ENCODE data around the gene ARNT2. TPM values are rescaled to one million over a fixed set of nuclear protein-coding genes. Genes with fewer than 3 reads are reported as not detected.

Gene ARNT2
- total RNA-seq, 2 donors from 2014 or later = not detected

DNA sequence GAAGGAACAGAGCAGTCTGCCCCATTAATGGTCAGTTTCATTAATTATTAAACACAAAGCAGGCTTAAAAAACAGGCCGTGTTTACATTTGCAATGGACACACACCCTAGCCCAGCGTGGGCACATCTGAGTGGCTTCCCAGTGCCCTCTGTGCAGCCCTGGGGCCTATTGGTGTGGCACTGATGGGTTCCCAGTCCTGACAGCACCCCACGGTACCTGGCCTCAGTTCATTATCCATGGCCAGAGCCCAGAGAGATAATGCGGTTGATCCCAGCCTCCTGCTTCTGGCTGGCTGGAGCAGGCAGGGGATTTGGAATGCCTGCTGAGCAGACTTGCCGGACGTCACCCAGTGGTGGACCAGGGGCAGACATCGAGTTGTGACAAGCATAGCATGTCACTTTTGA, 180.4 kb downstream of the ARNT2 start:
- Mint-ChIP-seq H3K4me3 (no peak overlapping the region), H3K27ac (no peak overlapping the region), H3K27me3 (peaks cover 25% of the 10 kb centered on the region), H3K4me1 (peaks cover 4% of the 10 kb centered on the region), H3K36me3 (ENCODE audit: low read depth) (no peaks in the 10 kb centered on the region)
- DNase-seq (no peak), ATAC-seq (no peak)
- H3K9me3 ChIP-seq (ENCODE audit: control insufficient read depth, low read length, poor library complexity, severe bottlenecking) = no peaks in the 10 kb centered on the region

DNA sequence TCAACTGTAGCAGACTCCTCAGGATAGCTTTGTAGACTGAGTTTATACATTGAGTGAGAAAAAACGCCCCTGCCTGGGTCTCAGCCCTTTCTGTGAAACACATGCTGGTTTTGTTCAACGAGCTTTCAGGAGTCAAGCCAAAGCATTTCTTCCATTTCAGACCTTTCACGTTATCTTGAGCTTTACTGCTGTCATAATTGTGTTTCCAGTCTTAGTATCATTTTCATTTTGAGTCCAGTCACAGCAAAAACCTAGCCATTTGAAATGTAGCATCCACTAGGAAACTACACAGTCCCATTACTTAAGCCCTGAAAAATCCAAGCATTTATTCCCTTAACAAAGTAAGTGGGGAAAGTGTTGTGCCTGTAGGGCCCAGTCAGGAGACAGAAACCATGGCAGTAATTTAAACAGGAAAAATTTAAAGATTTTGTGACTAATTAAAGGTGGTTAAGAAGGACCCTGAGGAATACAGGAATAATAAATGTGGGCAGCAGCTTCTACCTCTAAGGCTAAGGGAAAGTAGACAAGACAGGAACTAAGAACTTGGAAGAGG, 180.9 kb downstream of the ARNT2 start:
- Mint-ChIP-seq H3K27me3 (peaks cover 25% of the 10 kb centered on the region), H3K4me1 (peaks cover 4% of the 10 kb centered on the region), H3K4me3 (no peak overlapping the region), H3K36me3 (ENCODE audit: low read depth) (no peaks in the 10 kb centered on the region), H3K27ac (no peak overlapping the region)
- ATAC-seq (no peak), DNase-seq (no peak)
- H3K9me3 ChIP-seq (ENCODE audit: control insufficient read depth, low read length, poor library complexity, severe bottlenecking) = no peaks in the 10 kb centered on the region

DNA sequence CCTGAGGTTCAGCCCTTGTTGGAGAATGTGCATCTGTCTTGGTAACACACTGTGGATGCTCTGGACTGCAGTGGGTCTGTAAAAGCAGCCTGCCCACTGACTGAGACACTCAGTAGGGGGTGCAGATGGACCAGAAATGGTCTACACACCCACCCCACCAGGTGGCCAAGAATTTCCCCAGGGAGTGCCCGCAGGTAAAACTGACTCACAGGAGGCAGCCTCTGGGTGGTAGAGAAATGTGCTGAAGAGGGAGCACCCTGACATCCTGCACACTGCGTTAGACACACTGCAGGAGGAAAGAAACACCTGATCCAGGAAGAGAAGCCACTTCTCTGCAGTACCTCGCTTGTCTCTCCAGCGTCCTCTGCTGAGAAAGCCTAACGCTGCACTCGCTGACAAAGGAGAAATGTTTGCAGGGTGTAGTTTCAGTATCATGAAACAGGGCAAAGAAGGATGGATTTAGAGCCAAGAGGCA, 181.4 kb downstream of the ARNT2 start:
- ATAC-seq = no peak
- Mint-ChIP-seq H3K4me3 (no peak overlapping the region), H3K27ac (no peak overlapping the region), H3K4me1 (peaks cover 4% of the 10 kb centered on the region), H3K27me3 (peaks cover 25% of the 10 kb centered on the region), H3K36me3 (ENCODE audit: low read depth) (no peaks in the 10 kb centered on the region)
- no peak for DNase-seq
- H3K9me3 ChIP-seq (ENCODE audit: control insufficient read depth, low read length, poor library complexity, severe bottlenecking) = no peaks in the 10 kb centered on the region

DNA sequence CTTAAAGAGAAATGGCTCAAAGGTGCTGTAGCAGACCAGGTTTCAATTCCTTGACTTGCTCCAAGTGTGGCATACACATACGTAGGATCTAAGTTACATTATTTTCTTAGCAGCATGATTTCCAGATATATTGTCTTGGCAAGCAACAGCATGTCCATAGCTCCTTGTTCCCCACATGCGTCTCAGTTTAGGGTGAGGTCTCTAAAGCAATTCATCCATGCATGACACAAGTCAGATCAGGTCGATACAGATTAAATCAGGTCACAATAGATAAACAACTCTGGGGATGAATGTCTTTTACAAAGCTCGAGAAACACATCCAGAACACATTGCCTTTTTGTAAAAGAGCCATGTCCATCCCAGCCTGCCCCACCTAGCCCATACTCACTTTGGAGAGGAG, 182.0 kb downstream of the ARNT2 start:
- no peak overlapping the region for H3K27ac Mint-ChIP-seq
- DNase-seq (no peak), ATAC-seq (no peak)
- H3K9me3 ChIP-seq (ENCODE audit: control insufficient read depth, low read length, poor library complexity, severe bottlenecking) = no peaks in the 10 kb centered on the region
- peaks cover 25% of the 10 kb centered on the region for H3K27me3 Mint-ChIP-seq
- peaks cover 4% of the 10 kb centered on the region for H3K4me1 Mint-ChIP-seq
- no peaks in the 10 kb centered on the region for H3K36me3 Mint-ChIP-seq (ENCODE audit: low read depth)
- no peak overlapping the region for H3K4me3 Mint-ChIP-seq

DNA sequence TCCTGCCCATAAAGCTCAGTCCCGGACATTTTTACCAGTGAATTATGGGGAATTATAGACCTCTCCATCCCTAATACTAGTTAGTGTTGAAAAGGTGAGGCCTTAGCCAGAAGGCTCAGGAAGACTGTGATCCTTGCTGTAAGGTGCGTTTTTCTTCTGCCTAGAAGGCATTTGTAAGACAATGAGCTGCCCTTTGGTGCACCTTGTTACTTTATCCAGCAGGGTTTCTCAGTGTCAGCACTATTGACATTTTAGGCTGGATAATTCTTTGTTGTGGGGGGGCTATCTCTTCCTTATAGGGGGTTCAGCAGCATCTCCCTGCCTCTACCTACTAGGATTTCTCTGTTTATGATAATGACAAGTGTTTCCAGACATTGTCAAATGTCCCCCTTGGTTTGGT, 182.8 kb downstream of the ARNT2 start:
- Mint-ChIP-seq H3K27me3 (peaks cover 25% of the 10 kb centered on the region), H3K4me3 (no peak overlapping the region), H3K27ac (no peak overlapping the region), H3K4me1 (peaks cover 4% of the 10 kb centered on the region), H3K36me3 (ENCODE audit: low read depth) (no peaks in the 10 kb centered on the region)
- no peaks in the 10 kb centered on the region for H3K9me3 ChIP-seq (ENCODE audit: control insufficient read depth, low read length, poor library complexity, severe bottlenecking)
- no peak for ATAC-seq
- DNase-seq = no peak

DNA sequence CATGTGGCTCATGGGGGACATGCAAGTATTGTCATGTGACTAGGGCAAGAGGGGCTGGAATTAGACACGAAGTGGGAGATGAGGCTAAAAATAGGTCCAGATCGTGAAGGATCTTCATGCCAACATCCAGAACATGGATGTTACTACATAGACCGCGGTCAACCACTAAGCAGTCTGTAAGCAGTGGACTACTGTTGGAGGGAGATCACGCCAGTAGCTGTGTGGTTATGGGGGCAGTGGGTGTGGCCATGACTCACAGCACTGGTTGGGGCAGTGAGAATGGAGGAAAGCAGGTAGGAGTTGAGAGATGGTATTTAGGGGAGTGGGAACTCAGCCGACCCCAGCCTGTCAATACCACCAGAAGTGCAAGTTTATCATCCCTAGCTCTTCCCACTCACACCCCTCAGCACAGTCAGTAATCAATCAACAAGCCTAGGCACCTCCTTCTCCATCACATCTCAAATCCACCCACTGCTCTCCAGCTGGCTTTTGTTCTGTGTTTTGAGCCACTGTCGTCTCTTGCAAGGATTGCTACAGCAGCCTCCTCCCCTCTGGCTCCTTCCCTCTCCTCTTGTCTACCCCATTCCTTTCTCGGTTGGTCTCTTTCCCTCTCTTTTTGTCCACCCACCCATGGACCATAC, 183.8 kb downstream of the ARNT2 start:
- Mint-ChIP-seq H3K4me3 (no peak overlapping the region), H3K36me3 (ENCODE audit: low read depth) (no peaks in the 10 kb centered on the region), H3K27me3 (peaks cover 25% of the 10 kb centered on the region), H3K4me1 (peaks cover 4% of the 10 kb centered on the region), H3K27ac (no peak overlapping the region)
- ATAC-seq (no peak), DNase-seq (no peak)
- no peaks in the 10 kb centered on the region for H3K9me3 ChIP-seq (ENCODE audit: control insufficient read depth, low read length, poor library complexity, severe bottlenecking)

DNA sequence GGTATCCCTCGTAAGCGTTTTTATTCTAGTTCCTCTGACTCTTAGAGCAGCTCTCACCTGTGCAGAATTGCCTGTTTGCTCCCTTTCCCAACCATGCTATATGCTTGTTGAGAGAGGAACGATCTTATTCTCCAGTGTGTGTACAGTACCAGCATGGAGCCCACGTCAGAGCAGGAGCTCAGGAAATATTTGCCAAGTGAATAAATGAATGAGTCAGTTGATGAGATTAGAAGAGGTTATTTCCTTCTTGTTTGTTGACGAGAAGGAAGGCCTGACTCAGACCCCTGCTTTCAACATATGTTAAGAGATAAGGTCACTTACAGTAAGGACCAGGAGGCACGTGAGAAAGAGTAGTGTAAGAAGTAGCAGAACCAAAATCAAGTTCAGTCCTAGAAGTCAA, 184.6 kb downstream of the ARNT2 start:
- no peaks in the 10 kb centered on the region for H3K9me3 ChIP-seq (ENCODE audit: control insufficient read depth, low read length, poor library complexity, severe bottlenecking)
- Mint-ChIP-seq H3K4me3 (no peak overlapping the region), H3K27ac (no peak overlapping the region), H3K36me3 (ENCODE audit: low read depth) (no peaks in the 10 kb centered on the region), H3K4me1 (peaks cover 3% of the 10 kb centered on the region), H3K27me3 (peaks cover 22% of the 10 kb centered on the region)
- DNase-seq (no peak), ATAC-seq (no peak)

DNA sequence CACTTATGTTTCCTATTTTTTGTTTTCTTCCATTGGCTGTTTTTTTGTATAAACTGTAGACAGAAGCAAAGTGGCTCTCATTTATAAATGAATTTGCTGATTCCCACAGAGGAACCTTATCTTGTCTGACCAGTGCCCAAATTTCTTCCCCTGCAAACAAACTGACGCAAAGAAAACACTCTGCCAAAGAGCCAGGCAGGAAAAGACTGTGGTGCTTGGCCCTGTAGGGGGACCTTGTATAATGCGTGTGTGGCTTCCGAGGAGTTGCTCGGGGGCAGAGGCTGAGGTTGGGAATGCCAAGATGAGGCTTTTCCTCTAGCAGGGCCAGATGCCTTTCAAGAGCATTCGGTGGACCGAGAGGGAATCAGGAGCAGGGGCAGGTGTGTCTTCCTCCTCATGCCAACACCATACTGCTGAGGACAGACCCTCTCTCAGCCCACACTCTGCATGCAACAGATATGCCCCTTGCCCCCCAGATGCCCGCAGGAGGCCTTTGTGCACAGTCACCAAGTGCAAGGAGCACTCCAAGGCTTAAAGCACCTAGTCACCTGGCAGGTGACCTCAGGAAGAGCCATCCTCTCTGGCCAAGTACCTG, 186.7 kb downstream of the ARNT2 start:
- Mint-ChIP-seq H3K27ac (no peak overlapping the region), H3K27me3 (peaks cover 28% of the 10 kb centered on the region), H3K36me3 (ENCODE audit: low read depth) (no peaks in the 10 kb centered on the region), H3K4me3 (no peak overlapping the region), H3K4me1 (no peaks in the 10 kb centered on the region)
- ATAC-seq (no peak), DNase-seq (no peak)
- no peaks in the 10 kb centered on the region for H3K9me3 ChIP-seq (ENCODE audit: control insufficient read depth, low read length, poor library complexity, severe bottlenecking)

DNA sequence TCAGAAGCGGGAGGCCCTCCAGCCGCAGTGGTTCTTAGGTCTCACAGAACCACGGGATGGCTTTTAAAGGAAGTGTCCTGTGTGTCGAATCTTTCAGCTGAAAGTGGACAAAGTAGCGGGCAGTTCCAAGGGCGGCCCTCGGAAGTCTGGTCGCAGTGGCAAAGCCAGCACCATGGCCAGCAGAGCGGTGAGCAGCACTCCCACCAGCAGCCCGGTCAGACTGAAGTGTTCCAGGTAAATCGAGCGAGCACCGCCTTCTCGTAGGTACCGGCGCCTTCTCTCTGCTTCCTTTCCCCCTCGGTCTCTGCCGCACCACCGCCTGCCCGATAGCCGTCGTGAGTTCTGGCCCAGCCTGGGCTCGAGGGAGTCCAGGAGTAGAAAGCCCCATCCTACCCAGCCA, 187.3 kb downstream of the ARNT2 start:
- DNase-seq = no peak
- Mint-ChIP-seq H3K27ac (no peak overlapping the region), H3K4me3 (no peak overlapping the region), H3K27me3 (peaks cover 28% of the 10 kb centered on the region), H3K4me1 (no peaks in the 10 kb centered on the region), H3K36me3 (ENCODE audit: low read depth) (no peaks in the 10 kb centered on the region)
- no peaks in the 10 kb centered on the region for H3K9me3 ChIP-seq (ENCODE audit: control insufficient read depth, low read length, poor library complexity, severe bottlenecking)
- no peak for ATAC-seq

DNA sequence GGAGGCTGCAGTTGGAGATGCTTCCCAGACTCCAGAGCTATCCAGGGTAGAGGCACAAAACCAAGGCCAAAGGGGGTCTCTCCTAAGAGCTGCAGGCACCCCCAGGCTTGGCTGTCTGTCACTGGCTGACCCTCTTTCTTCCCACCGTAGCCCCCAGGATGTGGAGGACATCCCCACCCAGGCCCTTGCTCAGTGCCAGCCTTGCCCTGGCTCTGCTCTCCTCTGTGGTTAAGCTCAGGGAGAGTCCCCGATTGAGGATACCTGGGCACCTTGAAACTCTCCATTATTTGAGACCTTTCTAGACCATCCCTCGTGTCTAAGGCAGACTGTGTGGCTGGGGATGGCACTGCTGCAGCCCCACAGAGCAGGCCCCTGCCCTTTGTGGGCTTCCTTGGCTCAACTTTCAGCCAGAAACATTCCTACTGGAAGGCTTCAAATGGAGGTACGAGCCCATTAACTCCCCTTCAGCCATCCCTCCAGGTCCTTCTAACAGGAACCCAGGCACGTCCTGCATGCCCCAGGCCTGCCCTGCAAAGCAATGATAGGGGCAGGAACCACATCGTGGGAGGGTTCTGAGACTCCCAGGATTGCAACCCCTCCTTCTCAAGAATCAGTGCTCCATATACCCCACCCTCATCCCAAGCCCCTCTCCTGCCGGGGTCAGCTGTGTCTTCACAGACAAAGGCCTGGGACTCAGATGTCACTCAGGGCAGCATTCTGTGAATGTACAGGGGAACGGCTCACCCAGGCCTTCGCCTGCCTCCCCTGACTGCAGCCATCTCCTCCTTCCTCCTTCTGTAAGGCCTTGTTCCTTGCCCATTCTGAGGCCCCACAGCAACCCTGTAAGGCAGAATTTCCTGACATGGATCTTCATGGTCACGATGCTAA, 188.0 kb downstream of the ARNT2 start:
- H3K4me3 Mint-ChIP-seq = no peak overlapping the region
- no peaks in the 10 kb centered on the region for H3K9me3 ChIP-seq (ENCODE audit: control insufficient read depth, low read length, poor library complexity, severe bottlenecking)
- no peaks in the 10 kb centered on the region for H3K36me3 Mint-ChIP-seq (ENCODE audit: low read depth)
- no peaks in the 10 kb centered on the region for H3K4me1 Mint-ChIP-seq
- DNase-seq (no peak), ATAC-seq (no peak)
- H3K27ac Mint-ChIP-seq = no peak overlapping the region
- H3K27me3 Mint-ChIP-seq = peaks cover 26% of the 10 kb centered on the region

DNA sequence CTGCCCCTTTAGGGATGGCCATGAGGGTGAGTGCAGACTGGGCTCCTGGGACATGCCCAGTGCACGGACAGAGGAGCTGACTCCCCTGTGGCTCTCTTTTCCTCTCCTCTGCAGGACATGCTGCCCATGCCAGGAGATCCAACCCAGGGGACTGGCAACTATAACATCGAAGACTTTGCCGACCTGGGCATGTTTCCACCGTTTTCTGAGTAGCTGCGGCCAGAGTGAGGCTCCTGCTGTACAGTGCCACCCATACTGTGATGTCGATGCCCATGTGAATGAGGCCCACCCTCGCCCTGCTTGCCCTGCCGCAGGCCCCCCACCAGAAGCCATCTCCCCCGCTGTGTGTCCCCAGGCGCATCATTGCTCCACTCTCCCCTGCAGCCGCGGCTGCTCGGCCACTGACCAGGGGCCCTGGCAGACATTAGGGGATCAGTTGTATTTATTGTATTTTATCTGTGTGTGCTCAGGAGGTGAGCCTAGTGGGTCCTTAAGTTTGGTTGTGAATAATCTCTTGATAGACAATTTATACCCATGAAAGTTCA, 189.4 kb downstream of the ARNT2 start:
- Mint-ChIP-seq H3K4me3 (no peak overlapping the region), H3K4me1 (no peaks in the 10 kb centered on the region), H3K27me3 (peaks cover 19% of the 10 kb centered on the region), H3K36me3 (ENCODE audit: low read depth) (no peaks in the 10 kb centered on the region), H3K27ac (no peak overlapping the region)
- no peaks in the 10 kb centered on the region for H3K9me3 ChIP-seq (ENCODE audit: control insufficient read depth, low read length, poor library complexity, severe bottlenecking)
- DNase-seq (no peak), ATAC-seq (no peak)

DNA sequence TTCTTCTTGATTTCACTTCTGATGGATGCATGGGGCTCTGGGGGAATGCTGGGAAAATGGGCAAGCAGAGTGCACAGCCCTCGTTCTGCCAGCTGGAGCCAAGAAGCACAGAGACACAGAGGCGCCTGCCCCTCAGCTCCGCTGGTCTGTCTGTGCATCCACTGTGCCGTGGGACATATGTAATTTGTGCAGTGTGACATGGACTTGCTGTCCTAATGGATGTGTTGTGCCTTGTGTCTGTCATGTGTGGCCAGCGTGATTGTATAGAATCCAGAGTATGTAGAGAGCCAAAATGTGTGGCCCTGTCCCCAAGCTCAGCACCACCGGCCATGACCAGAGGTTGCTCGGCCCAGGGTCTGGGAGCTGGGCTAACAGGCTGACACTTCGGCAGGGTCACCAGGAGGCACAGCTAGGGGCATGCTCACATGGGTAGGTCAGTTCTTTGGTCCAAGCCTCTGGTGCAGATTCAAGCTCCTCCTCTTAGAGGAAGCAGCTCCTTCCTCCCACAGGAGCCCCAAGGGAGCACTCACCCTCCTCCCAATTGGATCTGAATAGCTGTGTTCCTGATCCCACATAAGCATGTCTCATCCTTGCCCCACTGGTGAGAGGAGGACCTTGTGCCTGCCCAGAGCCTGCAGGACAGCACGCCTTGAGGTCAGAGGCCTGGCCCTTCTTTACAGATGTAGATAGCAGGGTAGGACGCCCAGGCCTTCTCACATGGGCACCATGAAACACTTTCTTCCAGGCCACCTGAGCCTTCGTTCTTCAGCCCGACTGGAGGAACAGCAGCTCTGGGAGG, 190.1 kb downstream of the ARNT2 start:
- DNase-seq (no peak), ATAC-seq (no peak)
- Mint-ChIP-seq H3K4me1 (no peaks in the 10 kb centered on the region), H3K36me3 (ENCODE audit: low read depth) (no peaks in the 10 kb centered on the region), H3K4me3 (no peak overlapping the region), H3K27me3 (peaks cover 25% of the 10 kb centered on the region), H3K27ac (no peak overlapping the region)
- H3K9me3 ChIP-seq (ENCODE audit: control insufficient read depth, low read length, poor library complexity, severe bottlenecking) = no peaks in the 10 kb centered on the region
